ENCODE results near the gene IGDCC3.

The IGDCC3 gene

DNA sequence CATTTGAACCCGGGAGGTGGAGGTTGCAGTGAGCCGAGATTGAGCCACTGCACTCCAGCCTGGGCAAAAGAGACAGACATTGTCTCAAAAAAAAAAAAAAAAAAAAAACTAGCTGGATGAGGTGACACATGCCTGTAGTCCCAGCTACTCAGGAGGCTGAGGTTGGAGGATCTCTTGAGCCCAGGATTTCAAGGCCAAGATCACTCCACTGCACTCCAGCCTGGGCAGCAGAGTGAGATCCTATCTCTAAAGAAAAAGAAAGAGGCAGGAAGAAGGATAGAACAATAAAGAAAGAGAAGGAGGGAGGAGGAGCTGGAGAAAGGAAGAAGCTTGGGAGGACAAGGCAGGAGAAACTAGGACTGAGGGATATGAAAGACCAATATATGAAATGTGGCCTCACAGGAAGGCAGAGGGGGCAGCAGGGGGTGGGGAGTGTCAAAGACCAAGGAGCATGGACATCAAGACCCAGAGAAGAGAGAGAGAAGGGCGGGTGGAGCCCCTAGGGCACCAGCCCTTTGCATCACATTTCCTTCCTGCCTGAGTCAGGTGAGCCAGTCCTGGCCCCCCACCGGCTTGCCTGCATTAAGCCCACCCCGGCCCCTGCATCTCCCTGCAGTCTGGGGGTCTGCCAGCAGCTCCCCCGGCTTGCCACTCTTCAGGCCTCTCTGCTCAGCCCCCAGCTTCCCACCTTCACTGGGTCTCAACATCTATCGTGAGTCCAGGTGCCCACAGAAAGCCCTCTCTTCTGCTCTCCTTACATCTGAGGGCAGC is 11.5 kb downstream of the IGDCC3 start:
- DNase-seq (ENCODE audit: extremely low read depth, insufficient read length), result no peak
- H3K36me3 ChIP-seq (ENCODE audit: control insufficient read depth, insufficient read depth, low read length), result no peaks in the 10 kb centered on the region
- TF ChIP-seq, protein P1, sequence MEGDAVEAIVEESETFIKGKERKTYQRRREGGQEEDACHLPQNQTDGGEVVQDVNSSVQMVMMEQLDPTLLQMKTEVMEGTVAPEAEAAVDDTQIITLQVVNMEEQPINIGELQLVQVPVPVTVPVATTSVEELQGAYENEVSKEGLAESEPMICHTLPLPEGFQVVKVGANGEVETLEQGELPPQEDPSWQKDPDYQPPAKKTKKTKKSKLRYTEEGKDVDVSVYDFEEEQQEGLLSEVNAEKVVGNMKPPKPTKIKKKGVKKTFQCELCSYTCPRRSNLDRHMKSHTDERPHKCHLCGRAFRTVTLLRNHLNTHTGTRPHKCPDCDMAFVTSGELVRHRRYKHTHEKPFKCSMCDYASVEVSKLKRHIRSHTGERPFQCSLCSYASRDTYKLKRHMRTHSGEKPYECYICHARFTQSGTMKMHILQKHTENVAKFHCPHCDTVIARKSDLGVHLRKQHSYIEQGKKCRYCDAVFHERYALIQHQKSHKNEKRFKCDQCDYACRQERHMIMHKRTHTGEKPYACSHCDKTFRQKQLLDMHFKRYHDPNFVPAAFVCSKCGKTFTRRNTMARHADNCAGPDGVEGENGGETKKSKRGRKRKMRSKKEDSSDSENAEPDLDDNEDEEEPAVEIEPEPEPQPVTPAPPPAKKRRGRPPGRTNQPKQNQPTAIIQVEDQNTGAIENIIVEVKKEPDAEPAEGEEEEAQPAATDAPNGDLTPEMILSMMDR (IDR thresholded peaks at IDR 0.05; ENCODE audit: insufficient read depth, low read length, poor library complexity, severe bottlenecking), result no peak
- no peak overlapping the region for H3K4me3 ChIP-seq (replicated peaks; ENCODE audit: low read depth, low read length)
- no peaks in the 10 kb centered on the region for H3K27me3 ChIP-seq (replicated peaks; ENCODE audit: control insufficient read depth, insufficient read depth, low read length)

DNA sequence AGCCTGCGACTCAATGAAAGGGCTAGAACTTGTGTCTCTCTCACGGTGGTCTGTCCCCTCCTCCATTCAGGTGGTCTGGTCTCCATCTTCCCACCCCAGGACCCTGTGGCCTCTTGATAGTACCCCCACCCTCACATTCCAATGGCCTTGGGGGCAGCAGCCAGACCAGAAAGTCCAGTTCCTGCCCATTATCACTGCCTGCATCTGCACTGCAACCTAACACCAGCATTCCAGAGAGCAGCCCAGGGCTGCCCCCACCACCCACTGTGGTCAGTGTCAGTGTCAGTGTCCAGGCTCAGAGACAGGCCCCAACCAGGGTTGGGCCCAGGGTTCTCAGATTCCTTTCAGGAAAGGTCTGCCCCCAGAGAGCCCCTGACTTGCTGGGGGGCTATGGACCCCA is 12.6 kb downstream of the IGDCC3 start:
- no peak for DNase-seq (ENCODE audit: extremely low read depth, insufficient read length)
- Histone ChIP-seq H3K36me3 (ENCODE audit: control insufficient read depth, insufficient read depth, low read length) (no peaks in the 10 kb centered on the region), H3K27me3 (replicated peaks; ENCODE audit: control insufficient read depth, insufficient read depth, low read length) (no peaks in the 10 kb centered on the region), H3K4me3 (replicated peaks; ENCODE audit: low read depth, low read length) (no peak overlapping the region)
- TF ChIP-seq, protein P1 (IDR thresholded peaks at IDR 0.05; ENCODE audit: insufficient read depth, low read length, poor library complexity, severe bottlenecking), result no peak

DNA sequence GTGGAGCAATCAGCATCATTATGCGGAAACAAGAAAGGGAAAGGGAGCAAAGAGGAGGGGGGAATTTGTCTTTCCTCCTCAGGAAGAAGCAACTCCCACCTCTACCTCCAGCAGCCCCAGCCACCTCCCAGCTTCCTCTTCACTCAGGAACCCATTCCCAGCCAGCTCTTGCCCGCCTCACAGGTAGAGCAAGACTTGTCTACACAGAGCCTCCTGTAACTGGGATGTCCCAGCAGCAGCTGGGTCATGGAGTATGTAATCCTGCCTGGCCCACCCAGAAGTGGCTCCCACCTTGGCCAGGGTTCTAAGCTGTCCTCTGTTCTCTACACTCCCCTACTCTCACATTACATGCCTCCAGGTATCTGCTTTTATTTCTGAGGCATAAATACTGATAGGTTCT is 14.0 kb downstream of the IGDCC3 start:
- TF ChIP-seq, protein P1 (IDR thresholded peaks at IDR 0.05; ENCODE audit: insufficient read depth, low read length, poor library complexity, severe bottlenecking), result no peak
- H3K27me3 ChIP-seq (replicated peaks; ENCODE audit: control insufficient read depth, insufficient read depth, low read length), result no peaks in the 10 kb centered on the region
- no peak overlapping the region for H3K4me3 ChIP-seq (replicated peaks; ENCODE audit: low read depth, low read length)
- DNase-seq (ENCODE audit: extremely low read depth, insufficient read length), result no peak
- no peaks in the 10 kb centered on the region for H3K36me3 ChIP-seq (ENCODE audit: control insufficient read depth, insufficient read depth, low read length)

DNA sequence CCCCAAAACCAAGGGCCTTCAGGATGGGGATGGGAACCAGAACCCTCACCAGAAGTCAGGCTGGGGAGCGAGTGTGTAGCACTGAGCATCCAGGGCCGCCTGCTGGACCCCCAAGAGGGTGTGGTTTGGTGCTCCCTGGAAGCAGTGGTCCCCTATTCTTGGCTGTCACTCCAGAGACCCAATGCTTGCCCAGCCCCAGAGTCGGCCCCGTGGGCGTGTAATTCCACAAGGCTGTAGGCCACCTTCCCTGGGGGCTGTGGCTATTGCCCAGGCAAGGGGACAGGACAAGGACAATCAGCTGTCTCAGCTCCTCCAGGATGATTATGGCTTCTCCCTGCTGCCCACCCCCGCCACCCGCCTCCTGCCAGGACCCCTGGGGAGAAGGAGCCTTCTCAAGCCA is 14.5 kb downstream of the IGDCC3 start:
- TF ChIP-seq, protein P1 (IDR thresholded peaks at IDR 0.05; ENCODE audit: insufficient read depth, low read length, poor library complexity, severe bottlenecking), result no peak
- Histone ChIP-seq H3K27me3 (replicated peaks; ENCODE audit: control insufficient read depth, insufficient read depth, low read length) (no peaks in the 10 kb centered on the region), H3K4me3 (replicated peaks; ENCODE audit: low read depth, low read length) (no peak overlapping the region), H3K36me3 (ENCODE audit: control insufficient read depth, insufficient read depth, low read length) (no peaks in the 10 kb centered on the region)
- no peak for DNase-seq (ENCODE audit: extremely low read depth, insufficient read length)

DNA sequence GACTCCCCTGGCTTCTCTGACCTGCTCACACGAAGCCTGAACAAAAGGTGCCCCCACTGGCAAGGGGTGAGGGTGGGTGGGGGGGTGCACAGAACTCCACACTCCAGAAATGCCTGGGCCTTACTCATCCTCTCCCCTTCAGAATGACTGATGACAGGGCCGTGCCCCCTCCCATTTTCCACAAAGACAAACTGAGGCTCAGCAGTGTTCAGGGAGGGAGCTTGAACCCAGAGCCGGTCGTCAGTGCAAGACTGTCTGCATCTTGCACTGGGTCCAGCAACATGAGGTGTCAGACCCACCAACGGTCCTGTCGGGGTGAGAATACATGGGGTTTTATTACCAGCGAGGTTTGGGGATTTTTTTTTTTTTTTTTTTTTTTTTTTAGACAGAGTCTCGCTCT is 15.3 kb downstream of the IGDCC3 start:
- H3K4me3 ChIP-seq (replicated peaks; ENCODE audit: low read depth, low read length), result no peak overlapping the region
- no peak for DNase-seq (ENCODE audit: extremely low read depth, insufficient read length)
- no peaks in the 10 kb centered on the region for H3K36me3 ChIP-seq (ENCODE audit: control insufficient read depth, insufficient read depth, low read length)
- no peaks in the 10 kb centered on the region for H3K27me3 ChIP-seq (replicated peaks; ENCODE audit: control insufficient read depth, insufficient read depth, low read length)
- TF ChIP-seq, protein P1 (IDR thresholded peaks at IDR 0.05; ENCODE audit: insufficient read depth, low read length, poor library complexity, severe bottlenecking), result no peak
